ENCODE measurements around the gene TMEM121B.
"Not testable (repeated sequence)": the region's sequence is repeated elsewhere in the genome, so short reads cannot be mapped to it uniquely, and the experiment has no call there.

The TMEM121B gene

GRCh38 chr22:17121233-17122195 lies at the start of gene TMEM121B:
Gene TMEM121B, minus strand, starts transcription at chr22:17121360. Its CDS starts 233 bp downstream, at chr22:17121127.
- DNase-seq = peak; percentile 89

- no peak for DNase-seq
Observed at GRCh38 chr22:17167486-17167885, 46.3 kb upstream of the TMEM121B start.

GRCh38 chr22:17164392-17165024 lies 43.3 kb upstream of the TMEM121B start:
- DNase-seq = no peak

GRCh38 chr22:17162731-17163130 lies 41.6 kb upstream of the TMEM121B start:
- DNase-seq = no peak

DNA sequence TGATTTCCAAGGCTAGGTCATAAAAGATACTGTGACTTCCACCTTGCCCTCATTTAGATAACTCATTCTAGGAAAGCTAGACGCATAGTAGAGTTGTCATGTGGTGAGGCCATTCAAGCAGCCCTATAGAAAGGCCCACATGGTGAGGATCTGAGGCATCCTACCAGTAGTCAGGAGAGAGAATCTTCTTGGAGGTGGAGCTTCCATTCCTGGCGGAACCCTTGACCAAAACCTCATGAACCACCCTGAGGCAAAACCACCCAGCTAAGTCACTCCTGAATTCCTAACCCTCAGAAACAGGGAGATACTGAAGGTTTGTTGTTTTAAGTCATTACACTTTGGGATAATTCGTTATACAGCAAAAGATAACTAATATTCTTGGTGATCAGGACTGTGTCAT lies 40.8 kb upstream of the TMEM121B start:
- DNase-seq = no peak

DNA sequence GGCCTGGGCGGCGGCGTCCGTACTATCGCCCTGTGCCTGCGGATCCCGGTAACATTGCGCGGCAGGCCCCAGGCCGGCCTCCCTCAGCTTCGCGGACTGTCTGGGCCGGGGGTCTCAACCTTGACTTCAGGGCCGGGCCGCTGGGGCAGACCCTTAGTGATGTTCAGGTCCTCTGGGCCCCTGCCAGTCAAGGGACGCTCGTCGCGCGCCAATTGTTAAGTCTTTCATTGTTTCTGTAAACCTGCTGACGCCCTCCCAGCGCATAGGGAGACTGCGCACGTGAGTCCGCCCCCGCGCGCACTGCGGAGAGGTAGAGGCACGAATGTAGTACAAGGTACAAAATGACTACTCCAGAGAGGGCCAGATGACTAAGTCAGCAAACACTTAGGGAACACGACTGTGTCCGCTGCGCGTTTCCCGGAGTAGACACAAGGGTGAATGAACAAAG lies 38.4 kb upstream of the TMEM121B start:
- DNase-seq = peak; percentile 25

- peak; percentile 78 for DNase-seq
Observed at GRCh38 chr22:17158568-17159503, 37.7 kb upstream of the TMEM121B start, which contains the start of gene HDHD5. Gene HDHD5, minus strand, starts transcription at chr22:17159277. Its CDS starts 26 bp downstream, at chr22:17159251.

GRCh38 chr22:17158176-17158567 lies 37.0 kb upstream of the TMEM121B start:
- DNase-seq = no peak

DNA sequence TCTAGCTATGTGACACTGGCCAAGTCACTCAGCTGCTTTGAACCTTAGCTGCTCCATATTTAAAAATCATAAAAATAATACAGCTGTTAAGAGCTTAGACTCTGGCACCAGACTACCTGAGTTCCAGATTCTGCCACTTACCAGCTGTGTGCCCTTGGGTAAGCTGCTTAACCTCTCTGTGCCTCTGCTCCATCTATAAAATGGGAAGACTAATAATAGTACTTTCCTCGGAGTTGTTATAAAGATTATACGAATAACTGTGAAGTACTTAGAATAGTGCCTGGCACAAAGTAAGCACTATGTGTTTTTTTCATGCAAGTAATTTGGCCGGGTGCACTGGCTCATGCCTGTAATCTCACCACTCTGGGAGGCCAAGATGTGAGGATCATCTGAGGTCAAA lies 36.6 kb upstream of the TMEM121B start:
- no peak for DNase-seq

- no peak for DNase-seq
Observed at GRCh38 chr22:17155941-17156340, 34.8 kb upstream of the TMEM121B start.

- no peak for DNase-seq
Observed at GRCh38 chr22:17152971-17153370, 31.8 kb upstream of the TMEM121B start.

- no peak for DNase-seq
Observed at GRCh38 chr22:17152340-17152739, 31.2 kb upstream of the TMEM121B start.

- no peak for DNase-seq
Observed at GRCh38 chr22:17149076-17149815, 28.1 kb upstream of the TMEM121B start.

- not testable (repeated sequence) for DNase-seq
Observed at GRCh38 chr22:17147458-17147857, 26.3 kb upstream of the TMEM121B start.

GRCh38 chr22:17145021-17145680 lies 24.0 kb upstream of the TMEM121B start:
- no peak for DNase-seq

- no peak for DNase-seq
Observed at GRCh38 chr22:17143826-17144225, 22.7 kb upstream of the TMEM121B start.

GRCh38 chr22:17143101-17143500 lies 21.9 kb upstream of the TMEM121B start:
- no peak for DNase-seq

DNA sequence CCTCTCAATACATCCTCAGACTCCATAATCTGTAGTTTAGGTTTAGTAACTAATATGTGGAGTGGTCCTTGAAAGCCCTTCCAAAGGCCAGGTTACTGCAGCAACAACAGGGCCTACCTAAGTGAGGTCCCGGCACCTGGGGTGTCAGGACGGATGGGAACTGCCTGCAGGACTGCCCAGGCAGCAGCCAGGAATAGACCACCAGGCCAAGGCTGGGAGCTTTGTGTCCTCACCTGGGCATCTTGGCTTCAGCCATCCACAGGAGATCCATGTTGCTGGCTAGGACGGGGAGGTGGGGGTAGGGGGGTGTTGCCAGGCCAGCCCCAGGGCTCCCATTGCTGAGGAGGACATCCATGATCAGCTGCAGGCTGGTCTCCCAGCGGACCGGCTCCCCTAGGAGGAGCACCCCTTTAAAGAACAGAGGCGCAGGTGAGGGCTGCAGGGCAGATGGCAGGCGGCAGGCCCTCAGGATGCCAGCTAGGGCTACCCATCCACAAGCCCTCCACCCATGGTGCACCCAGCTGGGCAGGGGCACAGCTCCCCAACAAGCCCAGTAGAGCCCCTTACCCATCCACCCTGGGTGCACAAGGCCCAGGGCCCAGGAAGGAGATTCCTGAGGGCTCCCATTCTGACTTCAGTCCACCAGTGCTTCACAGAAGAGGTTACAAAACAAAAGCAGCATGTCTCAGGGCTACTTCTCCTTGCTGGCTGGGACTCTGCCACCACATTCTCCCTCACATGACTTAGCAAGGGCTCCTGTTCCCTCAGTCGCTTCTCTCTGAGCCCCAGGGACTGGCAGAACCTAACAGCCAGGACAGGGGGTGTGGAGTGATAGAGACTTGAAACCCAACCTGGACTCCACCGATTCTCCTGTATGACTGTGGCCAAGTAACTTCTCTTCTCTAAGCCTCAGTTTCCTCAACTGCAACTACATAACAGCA lies 19.9 kb upstream of the TMEM121B start:
- DNase-seq = no peak

- no peak for DNase-seq
Observed at GRCh38 chr22:17140022-17140421, 18.9 kb upstream of the TMEM121B start.

DNA sequence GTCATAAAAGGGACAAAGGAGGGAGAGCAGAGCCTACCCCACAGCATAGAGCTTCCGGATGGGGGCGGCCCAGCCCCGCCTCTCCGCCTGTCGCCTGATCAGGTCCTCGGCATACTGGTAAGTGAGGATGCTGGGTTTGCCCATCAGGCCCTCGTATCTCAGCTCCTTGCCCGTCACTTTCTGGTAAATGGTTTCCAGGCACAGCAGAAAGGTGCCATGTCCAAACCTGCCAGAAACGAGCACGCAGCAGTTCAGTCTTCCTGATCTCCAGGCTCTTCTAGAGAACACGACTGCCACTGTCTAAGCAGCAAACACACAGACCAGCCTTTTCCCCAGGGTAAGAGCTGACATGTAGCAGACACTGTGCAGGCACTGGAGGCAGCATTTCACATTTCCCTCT lies 17.4 kb upstream of the TMEM121B start:
- no peak for DNase-seq
